CD4-positive, alpha-beta memory T cell (primary cell): ENCODE measurements around the gene AMOT. TPM values are rescaled to one million over a fixed set of nuclear protein-coding genes. Genes with fewer than 3 reads are reported as not detected.
A peak's percentile ranks its signal among the peaks of the same experiment; 100 is the strongest.

Experiments used
- CTCF ChIA-PET: fragments of 350-600 bp; sonication (Branson Sonifier 250); formaldehyde crosslinking; loops from one replicate; lab custom pipeline; 2021; ENCODE audit warnings: inconsistent platforms; ENCODE audit not compliant: partially characterized antibody; lab: Charles Lee
- POLR2A ChIA-PET: fragments of 350-600 bp; sonication (Branson Sonifier 250); formaldehyde crosslinking; loops from one replicate; lab custom pipeline; 2021; ENCODE audit not compliant: partially characterized antibody; lab: Charles Lee
- DNase-seq, 5 donors: peaks; one replicate each; pipeline versions ENCODE4 v3.0.0 to v3.0.0-alpha.2; 2020 to 2022; ENCODE audit warnings: mixed read lengths in 1 of 5
- H3K27ac ChIP-seq: one replicate; pipeline ENCODE4 v1.7.0; 2013; ENCODE audit warnings: low read depth, low read length
- H3K27me3 ChIP-seq: 2 replicates; pipeline ENCODE4 v1.7.0; 2013; ENCODE audit warnings: mild to moderate bottlenecking, low read length, moderate library complexity; ENCODE audit not compliant: insufficient read depth
- H3K36me3 ChIP-seq: 2 replicates; pipeline ENCODE4 v1.7.0; 2013; ENCODE audit warnings: mild to moderate bottlenecking, low read length, moderate library complexity; ENCODE audit not compliant: insufficient read depth
- H3K4me1 ChIP-seq: 2 replicates; pipeline ENCODE4 v1.7.0; 2013; ENCODE audit warnings: mild to moderate bottlenecking, low read length, moderate library complexity; ENCODE audit not compliant: insufficient read depth
- H3K4me3 ChIP-seq, 2 donors: one replicate each; pipeline ENCODE4 v1.7.0; 2013; ENCODE audit warnings: low read length in 2 of 2, mild to moderate bottlenecking in 1 of 2
- H3K9me3 ChIP-seq, 2 donors: one replicate each; pipeline ENCODE4 v1.7.0; 2013; ENCODE audit warnings: low read length in 2 of 2, control low read depth in 1 of 2; ENCODE audit not compliant: control insufficient read depth in 1 of 2
- H3K27ac Mint-ChIP-seq, 7 donors: one replicate each; pipeline ENCODE4 v1.8.0; 2020 to 2021; ENCODE audit warnings: mixed read lengths in 7 of 7, mild to moderate bottlenecking in 6 of 7, inconsistent platforms in 3 of 7, moderate library complexity in 3 of 7
- H3K27me3 Mint-ChIP-seq, 2 donors: one replicate each; pipeline ENCODE4 v1.8.0; 2020 to 2021; ENCODE audit warnings: mixed read lengths in 2 of 2
- H3K36me3 Mint-ChIP-seq, 2 donors: one replicate each; pipeline ENCODE4 v1.8.0; 2020 to 2021; ENCODE audit warnings: mixed read lengths in 2 of 2, inconsistent platforms in 1 of 2, mild to moderate bottlenecking in 1 of 2
- H3K4me1 Mint-ChIP-seq, 4 donors: one replicate each; pipeline ENCODE4 v1.8.0; 2020 to 2021; ENCODE audit warnings: mixed read lengths in 4 of 4, mild to moderate bottlenecking in 1 of 4
- H3K4me3 Mint-ChIP-seq, 8 donors: one replicate each; pipeline ENCODE4 v1.8.0; 2020 to 2021; ENCODE audit warnings: mixed read lengths in 8 of 8, mild to moderate bottlenecking in 7 of 8, moderate library complexity in 6 of 8, inconsistent platforms in 3 of 8
- H3K9me3 Mint-ChIP-seq, 8 donors: one replicate each; pipeline ENCODE4 v1.8.0; 2020 to 2021; ENCODE audit warnings: mixed read lengths in 8 of 8, mild to moderate bottlenecking in 5 of 8, inconsistent platforms in 3 of 8, moderate library complexity in 1 of 8
- intact Hi-C: fragments of 100-400 bp; cut with micrococcal nuclease; formaldehyde crosslinking; loops from one replicate; pipeline ENCODE4 v1.15.1; 2023
- polyA plus RNA-seq, 2 donors: library from polyadenylated mRNA; unstranded; fragments of 300-500 nt; fragmentation: Illumina TruSeq; gene quantifications; one replicate each; pipeline ENCODE4 v1.2.3, GENCODE V29; 2021
- total RNA-seq, 2 experiments: library from RNA; stranded (reverse); gene quantifications; one replicate each; pipeline ENCODE4 v1.2.3, GENCODE V29; 2021

The AMOT gene
- total and polyA plus RNA-seq, 4 experiments from 2014 or later = 0.52 to 4.4 (median 3.5) TPM

- DNase-seq = no peak
- no peaks in the 10 kb centered on the region for H3K4me1 ChIP-seq
- POLR2A ChIA-PET = no interaction called here
- H3K27me3 ChIP-seq = no peaks in the 10 kb centered on the region
- no peak overlapping the region for H3K27ac Mint-ChIP-seq
- intact Hi-C loops = no loop called here
- H3K27ac ChIP-seq = no peak overlapping the region
- H3K27me3 Mint-ChIP-seq = peaks cover 3% of the 10 kb centered on the region in 2 donors
- H3K9me3 Mint-ChIP-seq = no peaks in the 10 kb centered on the region
- CTCF ChIA-PET = no interaction called here
- no peak overlapping the region for H3K4me3 Mint-ChIP-seq
- peaks cover 0 to 2% (median 0%) of the 10 kb centered on the region in 4 donors for H3K4me1 Mint-ChIP-seq
- no peak overlapping the region for H3K4me3 ChIP-seq
- no peaks in the 10 kb centered on the region for H3K36me3 Mint-ChIP-seq
- no peaks in the 10 kb centered on the region for H3K36me3 ChIP-seq
- H3K9me3 ChIP-seq = no peaks in the 10 kb centered on the region
Measured at GRCh38 chrX:112736310-112736709, 104.3 kb downstream of the AMOT start.

- ChIA-PET CTCF (no interaction called here), POLR2A (no interaction called here)
Measured at GRCh38 chrX:112735147-112735546, 105.5 kb downstream of the AMOT start.

GRCh38 chrX:112734290-112734689 lies 106.3 kb downstream of the AMOT start:
- CTCF ChIA-PET = no interaction called here
- Histone ChIP-seq H3K36me3 (no peaks in the 10 kb centered on the region), H3K27me3 (no peaks in the 10 kb centered on the region), H3K27ac (no peak overlapping the region), H3K4me1 (no peaks in the 10 kb centered on the region), H3K9me3 (no peaks in the 10 kb centered on the region), H3K4me3 (no peak overlapping the region)
- POLR2A ChIA-PET = no interaction called here
- Mint-ChIP-seq H3K27me3 (peaks cover 3% of the 10 kb centered on the region in 2 donors), H3K4me1 (peaks cover 0 to 2% (median 0%) of the 10 kb centered on the region in 4 donors), H3K4me3 (peak overlapping the region in 1 of 8 donors; percentile 31), H3K36me3 (no peaks in the 10 kb centered on the region), H3K27ac (peak overlapping the region in 1 of 7 donors; percentile 24), H3K9me3 (no peaks in the 10 kb centered on the region)
- intact Hi-C loops = no loop called here
- DNase-seq = no peak

More at GRCh38 chrX:112735147-112735546, 105.5 kb downstream of the AMOT start:
- Histone ChIP-seq H3K9me3 (no peaks in the 10 kb centered on the region), H3K27ac (no peak overlapping the region), H3K27me3 (no peaks in the 10 kb centered on the region), H3K36me3 (no peaks in the 10 kb centered on the region), H3K4me3 (no peak overlapping the region), H3K4me1 (no peaks in the 10 kb centered on the region)
- peaks cover 3% of the 10 kb centered on the region in 2 donors for H3K27me3 Mint-ChIP-seq
- no peaks in the 10 kb centered on the region for H3K36me3 Mint-ChIP-seq
- intact Hi-C loops = no loop called here
- H3K9me3 Mint-ChIP-seq = no peaks in the 10 kb centered on the region
- H3K4me1 Mint-ChIP-seq = peaks cover 0 to 2% (median 0%) of the 10 kb centered on the region in 4 donors
- H3K4me3 Mint-ChIP-seq = no peak overlapping the region
- H3K27ac Mint-ChIP-seq = no peak overlapping the region
- no peak for DNase-seq

GRCh38 chrX:112731793-112732192 lies 108.8 kb downstream of the AMOT start:
- intact Hi-C loops = no loop called here
- no peaks in the 10 kb centered on the region for H3K9me3 Mint-ChIP-seq

More at GRCh38 chrX:112731793-112732192, 108.8 kb downstream of the AMOT start:
- Mint-ChIP-seq H3K27ac (no peak overlapping the region), H3K27me3 (peaks cover 2% of the 10 kb centered on the region in 2 donors), H3K4me1 (peaks cover 0 to 2% (median 0%) of the 10 kb centered on the region in 4 donors), H3K36me3 (no peaks in the 10 kb centered on the region), H3K4me3 (no peak overlapping the region)
- H3K9me3 ChIP-seq = no peaks in the 10 kb centered on the region
- POLR2A ChIA-PET = no interaction called here
- no peaks in the 10 kb centered on the region for H3K36me3 ChIP-seq
- H3K27ac ChIP-seq = no peak overlapping the region
- H3K4me1 ChIP-seq = no peaks in the 10 kb centered on the region
- H3K4me3 ChIP-seq = no peak overlapping the region
- CTCF ChIA-PET = interaction anchor here (0.7 to 2.1 kb wide), 8 partner anchors 14 to 1012 kb away, joined by 3 to 6 read pairs (median 3); no protein-coding TSS in a partner anchor
- peak in 1 of 5 donors; percentile 1 for DNase-seq
- H3K27me3 ChIP-seq = no peaks in the 10 kb centered on the region

Other genes starting within 250 kb of the AMOT start
- 1 to 10 TPM in 1 of 2 experiments, under 1 TPM in 1; 0.70 to 1.5 TPM for gene LHFPL1, start 160.9 kb downstream of the AMOT start, total RNA-seq
- gene LHFPL1, start 160.9 kb downstream of the AMOT start, polyA plus RNA-seq = under 1 TPM; 0.11 to 0.54 TPM